Measurements from ENCODE around the gene KIAA1217. TPM values are rescaled to one million over a fixed set of nuclear protein-coding genes. Genes with fewer than 3 reads are reported as not detected.

Gene KIAA1217
- polyA plus RNA-seq, 1 of the 3 experiments (the other 2 are of a cell fraction): 7.2 TPM

GRCh38 chr10:24197263-24197662 lies 11.7 kb upstream of the KIAA1217 start:
- CTCF ChIA-PET: interaction anchor here (0.7 to 4.6 kb wide), 12 partner anchors 9 to 880 kb away, joined by 3 to 62 read pairs (median 6); partner anchors contain the start of gene KIAA1217

GRCh38 chr10:24201503-24202180 lies 7.3 kb upstream of the KIAA1217 start:
- Histone ChIP-seq H4K20me1 (ENCODE audit: insufficient read depth) (no peaks in the 10 kb centered on the region), H3K9ac (no peak overlapping the region), H3K4me3 (ENCODE audit: low read depth in 2 of 2, low read length in 1 of 2) (no peak overlapping the region), H3K4me2 (no peak overlapping the region), H3K27me3 (ENCODE audit: insufficient read depth) (no peaks in the 10 kb centered on the region), H2AFZ (ENCODE audit: low read depth) (no peak overlapping the region), H3K9me2 (no peaks in the 10 kb centered on the region), H3F3A (replicated peaks; ENCODE audit: insufficient read depth) (peaks cover 4% of the 10 kb centered on the region), H3K36me3 (replicated peaks in 1 of 2; ENCODE audit: control insufficient read depth in 1 of 2, insufficient read depth in 2 of 2, low read length in 1 of 2) (no peaks in the 10 kb centered on the region), H3K27ac (ENCODE audit: low read depth in 2 of 2, low read length in 1 of 2) (no peak overlapping the region), H3K4me1 (ENCODE audit: control insufficient read depth in 1 of 2, insufficient read depth in 2 of 2, low read depth in 1 of 2, low read length in 1 of 2) (peaks cover 0 to 12% of the 10 kb centered on the region in 2 experiments; a peak in 2 of 4 replicates), H3K79me2 (ENCODE audit: insufficient read depth) (no peaks in the 10 kb centered on the region), H3K9me3 (no peaks in the 10 kb centered on the region)
- ChIA-PET POLR2A (no interaction called here), CTCF (interaction anchor here (1.2 to 5.5 kb wide), 4 partner anchors 11 to 317 kb away, joined by 3 to 23 read pairs (median 3); no protein-coding TSS in a partner anchor)
- TF ChIP-seq FOXM1 (IDR thresholded peaks at IDR 0.05; ENCODE audit: low read depth) (no peak), NFIC (IDR thresholded peaks at IDR 0.05; ENCODE audit: borderline replicate concordance) (no peak), MEF2A (IDR thresholded peaks at IDR 0.05; ENCODE audit: borderline replicate concordance, low read depth) (no peak), POLR2AphosphoS5 (IDR thresholded peaks at IDR 0.05; ENCODE audit: low read depth, low read length) (no peak), ELF1 (IDR thresholded peaks at IDR 0.05) (no peak), TEAD4 (IDR thresholded peaks at IDR 0.05; ENCODE audit: borderline replicate concordance, insufficient read depth) (no peak), USF2 (IDR thresholded peaks at IDR 0.05; ENCODE audit: borderline replicate concordance, low read depth, low read length) (no peak), JUND (IDR thresholded peaks at IDR 0.05) (no peak), GABPA (IDR thresholded peaks at IDR 0.05; ENCODE audit: low read depth) (no peak), FOSL2 (IDR thresholded peaks at IDR 0.05; ENCODE audit: borderline replicate concordance, low read depth) (no peak), PBX3 (IDR thresholded peaks at IDR 0.05) (no peak), CHD2 (IDR thresholded peaks at IDR 0.05; ENCODE audit: low read length, partially characterized antibody) (no peak), MXI1 (IDR thresholded peaks at IDR 0.05; ENCODE audit: low read depth, low read length) (no peak), IRF3 (IDR thresholded peaks at IDR 0.05; ENCODE audit: low read depth, low read length) (no peak), YY1 (IDR thresholded peaks at IDR 0.05; ENCODE audit: low read depth) (no peak)
- DNase-seq: no peak
- WGBS (ENCODE audit: low lambda C conversion rate): 78% methylated on average over 10 of the region's 14 CpGs

More at GRCh38 chr10:24197263-24197662, 11.7 kb upstream of the KIAA1217 start:
- Histone ChIP-seq H3K4me3 (ENCODE audit: low read depth in 2 of 2, low read length in 1 of 2) (no peak overlapping the region), H3K4me1 (ENCODE audit: control insufficient read depth in 1 of 2, insufficient read depth in 2 of 2, low read depth in 1 of 2, low read length in 1 of 2) (peaks cover 0 to 2% of the 10 kb centered on the region in 2 experiments; a peak in 1 of 4 replicates), H3K4me2 (no peak overlapping the region), H3K36me3 (replicated peaks in 1 of 2; ENCODE audit: control insufficient read depth in 1 of 2, insufficient read depth in 2 of 2, low read length in 1 of 2) (no peaks in the 10 kb centered on the region), H3K9me3 (no peaks in the 10 kb centered on the region), H3K9ac (no peak overlapping the region), H3K27ac (ENCODE audit: low read depth in 2 of 2, low read length in 1 of 2) (no peak overlapping the region), H3K27me3 (ENCODE audit: insufficient read depth) (no peaks in the 10 kb centered on the region), H3K79me2 (ENCODE audit: insufficient read depth) (no peaks in the 10 kb centered on the region), H3F3A (replicated peaks; ENCODE audit: insufficient read depth) (no peaks in the 10 kb centered on the region), H3K9me2 (no peaks in the 10 kb centered on the region), H2AFZ (ENCODE audit: low read depth) (no peak overlapping the region), H4K20me1 (ENCODE audit: insufficient read depth) (no peaks in the 10 kb centered on the region)
- TF ChIP-seq SIN3A (IDR thresholded peaks at IDR 0.05; ENCODE audit: borderline replicate concordance, low read depth, low read length) (no peak), GABPA (IDR thresholded peaks at IDR 0.05; ENCODE audit: low read depth) (no peak), TEAD4 (IDR thresholded peaks at IDR 0.05; ENCODE audit: borderline replicate concordance, insufficient read depth) (no peak), CHD2 (IDR thresholded peaks at IDR 0.05; ENCODE audit: low read length, partially characterized antibody) (no peak), SMC3 (IDR thresholded peaks at IDR 0.05; ENCODE audit: low read depth, low read length) (no peak), RXRA (IDR thresholded peaks at IDR 0.05; ENCODE audit: borderline replicate concordance, low read depth) (no peak), FOXM1 (IDR thresholded peaks at IDR 0.05; ENCODE audit: low read depth) (no peak), POLR2AphosphoS5 (IDR thresholded peaks at IDR 0.05; ENCODE audit: low read depth, low read length) (no peak), ZBTB33 (IDR thresholded peaks at IDR 0.05; ENCODE audit: borderline replicate concordance, low read depth) (no peak), RCOR1 (IDR thresholded peaks at IDR 0.05; ENCODE audit: low read length) (no peak), JUND (IDR thresholded peaks at IDR 0.05) (no peak), GATA2 (CRISPR knock-in tag; IDR thresholded peaks at IDR 0.05) (no peak), YY1 (IDR thresholded peaks at IDR 0.05; ENCODE audit: low read depth) (no peak)
- 88% methylated on average over 2 of the region's 2 CpGs for WGBS (ENCODE audit: low lambda C conversion rate)
- no peak for DNase-seq
- POLR2A ChIA-PET: no interaction called here
